ENCODE results near the gene B4GALT2. TPM values are rescaled to one million over a fixed set of nuclear protein-coding genes. Genes with fewer than 3 reads are reported as not detected.

Gene B4GALT2
- total and polyA plus RNA-seq, 9 of the 15 experiments (the other 6 are each of a cell fraction or from before 2014, with no cell fraction given) = 1.3 to 86.8 (median 43.8) TPM

- 0 out of 2 replicates have a peak, but pooled peaks have one; percentile 20 for TF ChIP-seq ZBTB40 (IDR thresholded peaks at IDR 0.05)
- no peak for TF ChIP-seq ZBTB40 (CRISPR knock-in tag; IDR thresholded peaks at IDR 0.05)
- TF ChIP-seq ZNF766 (CRISPR knock-in tag; conservative IDR thresholded peaks at IDR 0.05) = no peak
- no peak for TF ChIP-seq CBX1 (IDR thresholded peaks at IDR 0.05; ENCODE audit: low read depth)
- no peak for TF ChIP-seq CBX3 (IDR thresholded peaks at IDR 0.05; ENCODE audit: borderline replicate concordance in 1 of 2, low read length in 2 of 2)
- TF ChIP-seq CHD2 (IDR thresholded peaks at IDR 0.05; ENCODE audit: low read depth, low read length) = no peak
- no peak for TF ChIP-seq CHD4 (IDR thresholded peaks at IDR 0.05; ENCODE audit: insufficient read depth, insufficient replicate concordance, low read depth, low read length, poor library complexity, severe bottlenecking)
- TF ChIP-seq NR4A1 (CRISPR knock-in tag; IDR thresholded peaks at IDR 0.05) = no peak
- TF ChIP-seq NR4A1 (tag; IDR thresholded peaks at IDR 0.05) = no peak
- peak; percentile 91 for TF ChIP-seq EP400 (IDR thresholded peaks at IDR 0.05)
- no peak for TF ChIP-seq POLR3A (IDR thresholded peaks at IDR 0.05; ENCODE audit: borderline replicate concordance, extremely low read depth, insufficient read depth, insufficient read length)
- no peak for TF ChIP-seq ZNF436 (CRISPR knock-in tag; IDR thresholded peaks at IDR 0.05)
- TF ChIP-seq CEBPZ (IDR thresholded peaks at IDR 0.05; ENCODE audit: borderline replicate concordance, low read depth, low read length) = no peak
- no peak for TF ChIP-seq HCFC1 (IDR thresholded peaks at IDR 0.05; ENCODE audit: low read depth, low read length)
- TF ChIP-seq ARID1B (IDR thresholded peaks at IDR 0.05) = no peak; the same call in 1 of the 2 replicates
These were observed 52.5 kb downstream of the B4GALT2 start, which contains the start of gene SLC6A9 (continued) for GRCh38 chr1:44031252-44032169.

All from K562 (cell line).